LNCAP (cell line): Measurements from ENCODE around the gene FAR2.

Experiments used
- CTCF ChIP-seq: fragments of 450-650 bp; IDR thresholded peaks from 2 replicates; pipeline ENCODE4 v1.5.1; 2017; ENCODE audit warnings: mild to moderate bottlenecking

Gene FAR2

GRCh38 chr12:29131539-29131938, 17.5 kb upstream of the FAR2 start:
- TF ChIP-seq CTCF = no peak

- TF ChIP-seq CTCF = no peak
Observed at GRCh38 chr12:29132316-29132715, 16.8 kb upstream of the FAR2 start.

GRCh38 chr12:29133181-29133580, 15.9 kb upstream of the FAR2 start:
- no peak for TF ChIP-seq CTCF

- no peak for TF ChIP-seq CTCF
Observed at GRCh38 chr12:29133680-29134079, 15.4 kb upstream of the FAR2 start.

DNA sequence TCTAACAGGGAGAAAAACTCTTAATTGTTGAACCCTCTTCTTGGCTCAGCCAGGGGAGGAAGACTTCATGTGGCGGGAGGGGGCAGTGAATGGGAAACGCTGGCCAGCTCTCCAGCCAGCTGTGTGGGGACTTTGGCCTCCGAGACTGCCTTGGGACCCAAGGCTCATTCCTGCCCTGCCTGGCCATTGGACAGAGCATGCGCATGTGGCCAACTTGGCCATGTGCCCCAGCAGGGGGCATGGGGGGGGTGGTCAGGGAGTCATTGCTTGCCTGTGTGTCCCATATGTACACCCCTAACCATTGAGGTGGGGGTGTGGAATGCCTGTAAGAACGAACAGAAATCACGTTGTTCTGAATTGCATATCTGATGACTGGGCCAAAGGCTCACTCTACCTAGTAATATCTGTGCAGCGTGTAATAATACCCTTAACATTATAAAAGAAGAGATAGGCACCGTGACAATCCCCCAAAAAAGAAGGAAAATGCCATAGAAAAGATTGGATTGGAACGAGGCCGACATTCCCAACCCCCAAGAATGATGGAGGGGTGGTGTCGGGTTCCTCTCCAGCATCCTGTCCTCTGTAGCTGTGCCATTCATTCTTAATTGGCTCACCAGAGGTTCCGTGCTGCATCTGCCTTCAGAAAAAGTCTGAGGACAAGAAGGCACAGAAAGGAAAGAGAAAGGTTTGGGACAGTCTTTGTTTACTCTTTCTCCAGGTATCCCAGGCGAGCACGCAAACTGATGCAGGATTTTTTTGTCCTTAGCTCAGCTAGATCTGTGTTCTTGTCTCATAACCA, 3.5 kb upstream of the FAR2 start:
- no peak for TF ChIP-seq CTCF

- no peak for TF ChIP-seq CTCF
Observed at GRCh38 chr12:29146196-29146595, 2.9 kb upstream of the FAR2 start.

GRCh38 chr12:29147731-29148595, 1.1 kb upstream of the FAR2 start:
- no peak for TF ChIP-seq CTCF
